Stimulated activated CD8-positive, alpha-beta memory T cell treated with anti-CD3 and anti-CD28 coated beads, Interleukin-15, amount 100 ng/mL, for 4 hours (primary cell): ENCODE measurements around the gene FXYD4.
"Not testable (repeated sequence)": the region's sequence is repeated elsewhere in the genome, so short reads cannot be mapped to it uniquely, and the experiment has no call there.

Experiments
- DNase-seq, 2 donors: peaks; one replicate each; pipeline ENCODE4 v3.0.0-alpha.2; 2020; ENCODE audit warnings: low read depth in 2 of 2

The FXYD4 gene

DNA sequence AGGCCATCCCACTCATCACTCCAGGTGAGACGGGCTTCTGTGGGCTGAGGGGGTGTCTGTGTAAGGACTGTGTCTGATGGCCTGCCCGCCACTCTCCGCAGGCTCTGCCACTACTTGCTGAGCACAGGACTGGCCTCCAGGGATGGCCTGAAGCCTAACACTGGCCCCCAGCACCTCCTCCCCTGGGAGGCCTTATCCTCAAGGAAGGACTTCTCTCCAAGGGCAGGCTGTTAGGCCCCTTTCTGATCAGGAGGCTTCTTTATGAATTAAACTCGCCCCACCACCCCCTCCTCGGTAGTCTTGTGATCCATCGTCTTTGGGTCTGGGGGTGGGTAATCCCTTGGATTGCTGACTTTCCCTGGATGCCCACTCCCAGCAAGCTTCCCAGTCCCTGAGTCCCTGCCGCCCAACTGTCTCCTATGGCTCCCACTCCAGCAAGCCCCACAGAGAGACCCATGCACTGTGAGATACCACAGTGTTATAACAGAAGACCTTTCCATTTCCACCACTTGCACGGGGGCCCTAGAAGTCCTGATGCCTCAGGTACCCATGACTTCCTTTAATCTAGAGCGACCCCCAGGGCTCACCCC, 4.7 kb downstream of the FXYD4 start:
- no peak for DNase-seq

DNA sequence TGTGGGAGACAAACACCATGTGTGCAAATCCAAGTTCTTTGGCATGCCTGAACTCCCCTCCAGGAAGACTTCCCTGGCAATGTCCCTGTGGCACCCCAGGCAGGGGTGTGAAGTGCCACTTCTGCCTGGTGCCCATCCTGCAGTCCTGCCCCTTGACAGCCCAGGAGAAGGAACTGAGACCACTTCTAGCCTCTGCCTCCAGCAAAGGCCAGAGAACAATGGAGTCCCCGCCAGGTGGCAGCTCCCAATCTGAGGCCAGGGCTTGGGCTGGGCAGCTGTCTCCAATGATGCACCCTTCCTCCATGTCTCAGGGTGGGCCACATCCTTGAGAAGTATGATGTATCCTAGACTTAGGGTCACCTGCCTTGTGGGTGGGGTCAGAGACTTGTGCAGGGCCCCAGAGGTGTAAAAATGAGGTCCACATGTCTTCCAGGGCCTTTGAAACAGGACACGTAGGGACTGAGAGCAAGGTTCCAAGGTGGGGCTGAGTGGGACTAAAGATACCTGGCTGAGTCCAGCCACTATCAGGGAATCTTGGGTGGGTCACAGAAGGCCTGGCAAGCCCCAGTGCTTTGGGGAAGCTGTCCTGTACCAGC, 5.5 kb downstream of the FXYD4 start:
- no peak for DNase-seq

DNA sequence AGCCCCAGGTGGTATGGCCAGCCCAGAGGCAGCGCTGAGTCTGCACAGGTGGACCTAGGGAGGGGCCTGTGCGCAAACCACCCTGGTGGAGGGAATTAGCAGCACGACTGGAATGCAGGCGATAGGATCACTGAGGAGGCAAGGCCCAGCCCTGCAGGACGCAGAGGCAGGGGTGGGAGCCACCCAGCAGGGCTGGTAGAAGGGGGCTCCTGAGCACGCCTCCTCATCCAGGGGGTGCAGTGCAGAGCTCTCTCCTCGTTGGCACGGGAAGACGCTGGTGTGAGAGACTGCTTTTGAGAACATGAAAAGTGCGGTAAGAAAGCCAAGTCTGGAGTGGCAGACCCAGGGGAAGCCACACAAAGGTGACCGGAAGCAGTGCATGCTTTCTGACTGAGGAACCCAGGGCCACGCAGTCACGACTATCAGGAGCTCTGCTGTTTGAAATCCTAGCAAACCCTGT, 6.0 kb downstream of the FXYD4 start:
- DNase-seq: no peak

DNA sequence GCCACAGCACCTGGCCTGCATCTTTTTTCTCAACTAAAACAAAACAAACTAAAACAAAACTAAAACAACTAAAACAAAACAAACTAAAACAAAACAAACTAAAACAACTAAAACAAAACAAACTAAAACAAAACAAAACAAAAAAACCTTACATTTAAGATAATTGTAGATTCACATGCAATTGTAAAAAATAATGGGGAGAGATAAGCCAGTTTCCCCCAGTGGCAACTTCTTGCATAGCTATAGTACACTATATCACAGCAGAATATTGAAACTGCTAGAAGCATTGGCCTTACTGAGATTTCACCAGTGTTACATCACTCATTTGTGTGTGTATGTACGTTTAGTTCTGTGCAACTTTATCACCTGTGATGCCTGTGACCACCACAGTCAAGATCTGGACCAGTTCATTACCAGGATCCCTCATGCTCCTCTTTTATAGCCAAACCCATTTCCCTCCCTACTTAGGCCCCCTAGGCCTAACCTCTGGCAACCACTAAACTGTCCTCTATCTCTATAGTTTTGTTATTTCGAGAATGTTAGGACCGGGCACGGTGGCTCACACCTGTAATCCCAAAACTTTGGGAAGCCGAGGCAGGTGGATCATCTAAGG, 9.3 kb downstream of the FXYD4 start:
- DNase-seq: no peak

DNA sequence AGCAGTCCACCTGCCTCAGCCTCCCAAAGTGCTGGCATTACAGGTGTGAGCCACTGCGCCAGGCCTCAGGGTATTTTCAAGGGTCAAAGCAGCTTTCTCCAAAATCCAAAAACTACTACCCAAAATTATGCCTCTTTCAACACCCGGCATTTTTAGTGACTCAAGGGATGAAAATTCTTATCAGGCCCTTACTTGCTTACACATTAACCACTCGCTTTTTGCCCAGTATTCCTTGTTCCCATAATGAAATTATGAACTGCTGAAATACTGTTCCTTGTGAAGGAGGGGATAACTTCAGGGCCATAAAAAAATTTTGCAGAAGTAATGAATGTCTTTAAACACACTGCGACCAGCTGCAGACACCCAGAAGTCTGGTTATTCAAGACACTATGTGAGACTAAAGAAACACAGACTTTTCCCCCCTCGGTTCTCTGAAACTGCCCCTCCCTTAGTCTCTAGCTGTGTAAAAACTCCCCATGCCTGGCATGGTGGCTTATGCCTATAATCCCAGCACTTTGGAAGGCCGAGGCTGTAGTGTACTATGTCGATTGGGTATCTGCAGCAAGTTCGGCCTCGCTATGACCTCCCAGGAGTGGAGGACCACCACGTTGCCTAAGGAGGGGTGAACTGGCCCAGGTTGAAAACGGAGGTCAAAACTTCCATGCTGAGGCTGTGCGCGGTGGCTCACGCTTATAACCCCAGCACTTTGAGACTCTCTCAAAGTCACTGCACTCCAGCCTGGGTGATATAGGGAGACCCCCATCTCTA, 12.0 kb downstream of the FXYD4 start:
- DNase-seq: no peak

DNA sequence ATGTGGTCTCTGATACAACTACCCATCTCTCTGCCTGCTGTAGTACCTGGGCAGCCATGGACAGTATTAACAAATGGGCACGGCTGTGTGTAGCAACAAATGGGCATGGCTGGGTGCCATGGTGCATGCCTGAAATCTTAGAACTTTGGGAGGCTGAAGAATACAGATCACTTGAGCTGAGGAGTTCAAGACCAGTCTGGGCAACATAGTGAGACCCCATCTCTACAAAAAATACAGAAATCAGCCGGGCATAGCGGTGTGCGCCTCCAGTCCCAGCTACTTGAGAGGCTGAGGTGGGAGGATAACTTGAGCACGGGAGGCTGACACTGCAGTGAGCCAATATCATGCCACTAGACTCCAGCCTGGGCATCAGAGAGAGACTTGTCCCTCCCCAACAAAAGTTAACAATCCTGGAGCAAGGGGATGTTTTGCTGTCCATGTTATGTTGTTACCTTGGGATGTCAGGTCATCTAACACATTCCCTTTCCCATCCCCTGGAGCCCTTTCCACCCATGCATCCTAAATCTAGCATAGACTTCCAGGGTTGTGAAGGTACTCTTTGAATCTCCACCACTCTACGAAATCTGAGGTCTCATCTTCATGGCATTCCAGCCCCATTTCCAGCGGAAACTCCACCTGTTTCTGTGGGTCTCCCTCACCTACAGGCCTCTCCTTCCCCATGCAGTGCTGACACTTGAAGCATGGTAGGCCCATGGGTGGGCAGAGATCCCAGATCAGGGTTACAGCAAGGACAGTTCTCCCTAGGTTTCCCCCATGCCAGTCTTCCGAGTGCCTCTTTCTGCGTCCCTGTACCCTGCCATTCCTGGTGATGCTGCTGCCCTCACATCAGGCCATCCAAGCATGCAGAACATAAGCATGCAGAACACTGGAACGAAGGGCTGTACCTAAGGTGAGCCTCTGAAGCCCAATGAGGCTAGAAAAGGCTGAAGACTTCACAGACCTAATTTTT, 13.1 kb downstream of the FXYD4 start:
- DNase-seq: no peak

DNA sequence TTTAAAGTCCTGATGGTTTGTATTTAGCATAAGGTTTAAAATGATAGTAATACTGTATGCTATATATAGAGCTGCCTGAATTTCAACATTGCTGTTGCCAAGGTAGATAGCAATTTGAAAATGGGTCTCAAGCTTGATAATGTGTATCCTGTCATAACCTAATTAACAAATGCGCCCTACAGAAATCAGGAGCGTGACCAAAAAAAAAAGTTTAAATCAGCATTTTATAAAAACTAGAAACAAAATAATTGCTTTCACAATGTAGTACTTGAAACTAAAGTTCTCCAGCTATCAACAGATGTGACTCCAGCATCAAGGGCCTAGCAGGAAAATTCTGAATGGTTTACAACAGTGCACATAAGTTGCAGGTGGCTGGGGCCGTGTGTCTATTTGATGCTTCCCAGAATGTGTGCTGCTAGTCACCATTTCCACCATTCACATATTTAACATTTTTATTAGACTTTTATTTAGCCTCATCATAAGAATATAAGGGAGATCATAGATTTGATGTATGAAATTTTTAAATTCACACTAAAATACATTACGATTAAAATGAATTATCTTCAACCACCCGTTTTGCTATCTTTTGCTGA, 14.1 kb downstream of the FXYD4 start:
- DNase-seq: no peak

DNA sequence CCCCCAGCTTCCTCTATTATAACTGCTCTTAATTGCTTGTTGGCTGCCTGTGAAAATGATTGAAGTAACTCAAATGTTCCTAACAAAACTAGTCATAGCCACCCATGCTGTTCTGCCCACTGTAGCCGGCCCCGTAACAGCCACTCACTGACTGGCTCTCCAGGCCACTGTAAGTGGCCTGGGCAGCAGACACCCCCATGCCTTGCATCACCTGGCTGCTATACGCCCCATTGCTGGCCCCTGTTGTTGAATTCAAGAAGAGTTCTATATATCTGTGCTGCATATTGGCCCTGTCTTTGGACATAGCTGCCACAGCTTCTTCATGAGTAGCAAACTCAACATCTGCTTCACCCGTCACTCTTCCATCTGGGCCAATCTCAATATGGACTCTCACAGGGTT, 15.1 kb downstream of the FXYD4 start:
- DNase-seq: no peak

DNA sequence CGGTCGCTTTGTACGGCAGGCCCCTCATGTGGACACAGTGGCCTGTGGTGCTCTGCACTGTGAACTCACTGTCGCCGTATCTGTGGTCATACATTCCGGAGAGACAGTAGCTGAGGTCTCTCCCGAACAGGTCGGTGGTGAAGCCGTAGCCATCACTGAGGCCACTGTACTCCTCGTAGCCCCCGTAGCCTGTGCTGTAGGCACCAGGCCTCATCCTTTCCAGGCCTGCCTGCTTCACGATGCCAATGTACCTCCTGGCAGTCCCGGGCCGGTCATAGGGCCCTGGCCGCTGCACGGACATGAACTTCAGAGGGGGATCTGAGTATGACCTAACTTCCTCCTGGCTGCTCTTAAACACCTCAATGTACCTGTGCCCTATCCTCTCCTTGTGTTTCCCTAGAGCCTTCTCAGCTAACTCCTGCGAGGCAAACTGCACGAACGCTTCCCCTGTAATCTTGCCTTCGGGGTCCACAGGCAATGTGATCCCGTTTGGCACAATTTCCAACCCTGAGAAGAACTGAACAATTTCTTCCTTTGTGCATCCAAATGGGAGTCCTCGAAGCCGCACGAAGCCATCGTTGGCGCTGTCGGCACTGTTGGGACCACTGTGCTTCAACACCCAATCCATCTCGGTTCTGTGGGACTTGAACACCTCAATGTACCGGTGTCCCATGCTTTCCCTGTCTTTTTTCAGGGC, 15.7 kb downstream of the FXYD4 start:
- DNase-seq: no peak

DNA sequence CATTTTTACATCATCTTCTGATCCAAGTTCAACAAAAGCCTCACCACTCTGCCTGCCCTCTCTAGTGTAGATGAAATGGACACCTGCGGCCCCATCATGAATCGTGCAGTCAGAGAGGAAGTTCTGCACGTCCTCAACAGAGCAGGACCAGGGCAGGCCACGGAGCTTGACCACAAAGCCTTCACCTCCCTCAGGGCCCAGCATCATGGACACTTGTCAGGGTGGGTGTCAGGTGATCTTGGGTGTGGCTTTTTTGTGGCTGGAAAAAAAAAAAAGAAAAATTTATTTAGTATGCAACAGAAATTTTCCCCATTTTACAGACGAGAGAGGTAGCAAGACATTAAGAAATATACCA, 16.2 kb downstream of the FXYD4 start:
- DNase-seq: no peak

DNA sequence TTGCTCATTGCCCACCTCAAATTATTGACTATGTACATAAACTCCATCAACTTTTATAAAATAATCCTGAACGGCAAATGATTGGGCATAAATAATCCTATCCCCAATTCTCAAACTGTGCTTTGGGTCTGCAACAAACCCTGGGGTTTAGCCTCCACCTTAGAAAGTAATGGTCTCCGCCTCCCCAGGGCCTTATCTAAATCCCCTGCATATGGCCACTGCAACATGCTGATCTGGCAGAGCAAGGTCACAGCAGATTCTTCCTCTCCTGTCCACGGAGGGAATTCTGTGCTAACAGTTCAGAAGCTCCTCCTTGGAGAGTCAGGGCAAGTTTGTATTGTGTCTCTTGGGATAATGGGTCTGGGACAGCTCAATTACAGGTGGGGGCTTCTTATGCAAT, 18.4 kb downstream of the FXYD4 start:
- no peak for DNase-seq

DNA sequence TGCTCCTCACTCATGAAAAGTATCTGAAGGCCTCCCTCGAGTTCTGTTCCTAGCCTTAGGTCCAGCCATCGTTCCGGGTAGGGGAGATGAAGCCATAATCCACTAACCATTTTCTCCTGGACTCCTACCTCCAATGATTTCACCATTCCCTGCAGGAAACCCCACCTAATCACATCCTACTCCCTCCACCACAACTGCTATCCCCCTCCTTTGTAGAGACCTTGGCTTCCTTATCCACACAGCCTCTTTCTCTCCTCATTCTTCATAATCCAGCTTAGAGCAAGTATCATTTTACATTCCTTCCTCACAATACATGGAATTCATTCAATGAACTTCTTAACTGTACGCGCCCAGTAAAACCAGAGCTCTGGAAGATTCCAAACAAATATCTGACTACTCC, 18.9 kb downstream of the FXYD4 start:
- no peak for DNase-seq

DNA sequence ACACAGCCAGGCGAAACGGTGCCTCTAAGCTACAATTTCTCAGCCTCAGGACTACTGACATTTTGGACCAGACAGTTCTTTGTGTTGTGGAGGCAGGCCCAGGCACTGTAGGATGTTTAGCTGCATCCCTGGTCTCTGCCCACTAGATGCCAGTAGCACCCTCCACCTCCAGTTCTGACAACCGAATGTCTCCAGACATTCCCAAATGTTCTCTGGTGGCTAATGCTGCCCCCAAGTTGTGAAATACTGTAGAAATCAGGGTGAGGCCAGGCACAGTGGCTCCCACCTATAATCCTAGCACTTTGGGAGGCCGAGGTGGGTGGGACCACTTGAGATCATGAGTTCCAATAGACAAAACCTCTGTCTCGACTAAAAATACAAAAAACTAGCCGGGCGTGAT, 19.3 kb downstream of the FXYD4 start:
- DNase-seq: no peak

DNA sequence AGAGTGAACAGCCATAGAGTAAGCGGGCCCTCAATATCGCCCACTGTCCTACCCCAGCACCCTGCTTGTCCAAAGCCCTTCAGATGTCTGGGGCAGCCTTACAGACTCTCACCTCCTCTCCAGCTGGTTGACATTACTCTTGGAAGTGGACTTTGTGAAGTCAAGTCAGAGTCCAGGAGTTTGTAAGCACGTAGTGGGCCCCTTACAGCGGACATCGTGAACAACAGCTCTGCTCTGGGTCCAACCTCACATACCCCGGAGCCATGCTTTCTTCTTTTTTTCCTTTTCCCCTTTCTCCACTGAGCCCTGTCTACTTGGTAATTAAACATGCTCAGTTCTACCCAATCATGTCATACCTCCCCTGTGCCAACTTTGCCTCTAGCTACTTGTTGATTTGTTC, 20.1 kb downstream of the FXYD4 start:
- no peak for DNase-seq

DNA sequence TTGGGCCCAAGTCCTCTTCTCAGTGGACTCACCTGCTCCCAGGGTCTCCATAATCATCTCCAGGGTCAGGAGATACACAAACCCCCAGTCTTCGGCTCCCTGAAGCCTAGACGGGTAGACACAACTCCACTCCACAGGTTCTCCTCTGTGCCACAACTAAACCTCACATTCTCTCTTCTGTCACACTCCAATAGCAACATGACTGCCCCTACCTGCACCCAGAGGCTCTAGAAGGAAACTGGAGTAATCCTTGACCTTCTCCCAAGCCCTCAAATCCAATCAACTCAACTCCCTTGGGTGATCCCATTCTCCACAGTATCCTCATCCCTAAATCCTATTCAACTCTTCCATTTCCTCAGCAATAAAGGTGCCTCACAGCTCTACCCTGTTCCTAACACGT, 21.3 kb downstream of the FXYD4 start:
- DNase-seq: no peak

DNA sequence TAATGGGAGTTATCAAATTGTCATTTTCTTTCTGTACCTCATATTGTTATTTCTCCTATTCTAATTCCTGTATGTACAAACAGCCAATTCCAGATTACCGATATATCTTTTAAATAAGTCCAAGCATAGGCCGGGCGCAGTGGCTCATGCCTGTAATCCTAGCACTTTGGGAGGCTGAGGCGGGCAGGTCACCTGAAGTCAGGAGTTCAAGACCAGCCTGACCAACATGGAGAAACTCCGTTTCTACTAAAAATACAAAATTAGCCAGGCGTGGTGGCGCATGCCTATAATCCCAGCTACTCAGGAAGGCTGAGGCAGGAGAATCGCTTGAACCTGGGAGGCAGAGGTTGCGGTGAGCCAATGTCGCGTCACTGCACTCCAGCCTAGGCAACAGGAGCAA, 21.8 kb downstream of the FXYD4 start:
- DNase-seq: not testable (repeated sequence)

DNA sequence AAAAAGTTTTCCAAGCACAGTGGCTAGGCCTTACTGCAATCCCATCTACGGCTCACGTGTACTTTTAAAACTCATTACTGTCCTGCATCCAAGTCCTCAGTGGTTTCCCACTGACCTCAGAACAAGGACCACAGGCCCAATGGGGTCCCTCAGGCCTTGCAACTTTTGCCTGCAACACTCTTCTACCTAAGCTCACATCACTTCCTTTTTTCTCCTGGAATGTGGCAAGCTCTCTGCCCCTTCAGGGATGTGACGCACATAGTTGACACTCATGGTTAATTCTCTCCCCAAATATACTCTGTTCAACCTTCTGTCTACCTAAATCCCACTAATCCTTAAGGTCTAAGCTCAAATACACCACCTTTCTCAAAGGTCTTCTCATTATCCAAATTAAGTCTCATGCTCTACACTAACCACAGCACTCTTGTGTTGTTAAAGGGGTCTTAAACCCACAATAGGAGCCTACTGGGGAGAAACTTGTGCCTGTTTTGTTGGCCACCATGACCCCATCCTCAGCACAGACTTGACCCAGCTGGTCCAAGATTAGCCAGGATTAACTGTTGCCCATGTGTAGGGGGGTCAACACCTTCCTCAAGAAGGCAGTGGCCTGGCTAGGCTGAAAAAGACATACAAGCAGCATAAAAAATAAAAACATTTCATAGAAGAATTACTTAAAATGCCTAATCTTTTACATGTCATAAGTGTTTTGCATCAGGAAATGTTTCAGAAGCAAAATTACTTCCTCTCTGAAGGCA, 22.3 kb downstream of the FXYD4 start:
- DNase-seq: no peak

DNA sequence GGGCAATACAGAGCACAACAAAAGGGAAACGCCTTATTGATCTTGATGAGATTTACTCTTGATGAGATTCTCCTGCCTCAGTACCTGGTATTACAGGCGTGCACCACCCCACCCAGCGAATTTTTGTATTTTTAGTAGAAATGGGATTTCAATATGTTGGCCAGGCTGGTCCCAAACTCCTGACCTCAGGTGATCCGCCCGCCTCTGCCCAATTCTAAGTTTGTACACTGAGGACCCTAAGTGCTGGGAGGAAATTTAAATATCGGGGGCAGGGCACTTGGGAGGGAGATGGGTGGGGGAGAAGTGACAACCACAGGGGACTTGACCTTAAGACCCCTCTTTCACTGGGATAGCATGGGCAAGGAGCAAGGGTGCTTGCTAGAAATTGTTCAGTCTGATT, 23.4 kb downstream of the FXYD4 start:
- DNase-seq: no peak

DNA sequence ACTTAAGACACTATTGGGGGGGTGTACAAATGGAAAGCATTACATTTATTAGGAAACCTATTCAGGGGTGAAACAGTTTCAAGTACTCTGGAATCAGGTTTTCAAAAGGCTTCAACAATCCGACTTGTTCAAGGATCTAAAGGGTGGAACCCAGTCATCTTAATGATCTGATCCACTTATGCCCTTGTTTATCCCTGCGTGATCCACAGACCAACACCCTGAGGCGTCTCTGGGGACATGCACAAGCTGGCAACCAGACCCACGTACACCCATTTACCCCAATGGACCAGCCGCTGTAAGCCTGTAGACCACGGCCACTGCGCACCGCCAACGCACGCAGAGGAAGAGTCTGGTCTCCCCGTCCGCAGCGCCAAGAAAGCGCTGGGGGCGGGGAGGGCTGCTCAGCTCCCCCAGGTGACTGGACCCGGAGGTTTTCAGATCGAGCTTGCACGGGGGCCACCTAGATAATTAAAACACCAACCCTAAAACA, 24.2 kb downstream of the FXYD4 start:
- no peak for DNase-seq
